WTC11 (cell line): ENCODE results near the gene IDH3G. TPM values are rescaled to one million over a fixed set of nuclear protein-coding genes. Genes with fewer than 3 reads are reported as not detected.

Experiments used
- ATAC-seq: fragments of 200-7000 bp; cut with Tn5 transposase; 2 replicates; pipeline ENCODE4 v1.10.0; 2021; ENCODE audit warnings: mild to moderate bottlenecking, moderate library complexity
- CTCF ChIA-PET: fragments of 300-600 bp; sonication (Branson Sonifier 250); formaldehyde crosslinking; loops from one replicate; lab custom pipeline; 2021; ENCODE audit warnings: antibody characterized with exemption; lab: Charles Lee
- POLR2A ChIA-PET: fragments of 350-600 bp; sonication (Branson Sonifier 250); formaldehyde crosslinking; loops from one replicate; lab custom pipeline; 2021; ENCODE audit warnings: antibody characterized with exemption; lab: Charles Lee
- DNase-seq: peaks from one replicate; pipeline ENCODE4 v3.0.0; 2021; ENCODE audit warnings: low spot score
- H3K27ac Mint-ChIP-seq: 2 replicates; pipeline ENCODE4 v1.8.0; 2021; ENCODE audit warnings: mixed read lengths
- H3K27me3 Mint-ChIP-seq: 2 replicates; pipeline ENCODE4 v1.8.0; 2021; ENCODE audit warnings: low read depth, mild to moderate bottlenecking, moderate library complexity, mixed read lengths
- H3K36me3 Mint-ChIP-seq: 2 replicates; pipeline ENCODE4 v1.8.0; 2021; ENCODE audit warnings: mixed read lengths
- H3K4me1 Mint-ChIP-seq: 2 replicates; pipeline ENCODE4 v1.8.0; 2022; ENCODE audit warnings: mixed read lengths
- H3K4me3 Mint-ChIP-seq: 2 replicates; pipeline ENCODE4 v1.8.0; 2021; ENCODE audit warnings: mild to moderate bottlenecking, moderate library complexity, mixed read lengths
- H3K9me3 Mint-ChIP-seq: 2 replicates; pipeline ENCODE4 v1.8.0; 2021; ENCODE audit warnings: mixed read lengths
- GRHL2 ChIP-seq: fragments of 250-450 bp; sonication (Bioruptor Pico); IDR thresholded peaks from 2 replicates; pipeline ENCODE4 v1.8.0; 2022; ENCODE audit warnings: mild to moderate bottlenecking, moderate library complexity; ENCODE audit not compliant: insufficient replicate concordance, severe bottlenecking
- KAT7 ChIP-seq: sonication (generic); formaldehyde crosslinking; IDR thresholded peaks from 2 replicates; pipeline ENCODE4 v1.8.1; 2023; ENCODE audit warnings: missing genetic modification reagents, mild to moderate bottlenecking, borderline replicate concordance
- MYBL2 ChIP-seq: sonication (generic); formaldehyde crosslinking; IDR thresholded peaks from 2 replicates; pipeline ENCODE4 v1.8.1; 2023; ENCODE audit warnings: mild to moderate bottlenecking, moderate library complexity, missing genetic modification reagents
- PRDM15 ChIP-seq: sonication (generic); formaldehyde crosslinking; IDR thresholded peaks from 2 replicates; pipeline ENCODE4 v1.8.0; 2022; ENCODE audit warnings: missing genetic modification reagents
- PRRX2 ChIP-seq: fragments of 250-450 bp; sonication (Bioruptor Pico); IDR thresholded peaks from 2 replicates; pipeline ENCODE4 v1.8.0; 2021; ENCODE audit warnings: mild to moderate bottlenecking
- ZBTB21 ChIP-seq: sonication (generic); formaldehyde crosslinking; IDR thresholded peaks from 2 replicates; pipeline ENCODE4 v1.8.1; 2023; ENCODE audit warnings: mild to moderate bottlenecking, missing genetic modification reagents, borderline replicate concordance
- total RNA-seq: library from RNA; stranded (reverse); gene quantifications from 3 replicates; pipeline ENCODE4 v1.2.3, GENCODE V29; 2021
- TF ChIP-seq, protein P1 (sequence below): sonication (generic); formaldehyde crosslinking; IDR thresholded peaks from 2 replicates; pipeline ENCODE4 v1.8.1; 2023; ENCODE audit warnings: mild to moderate bottlenecking, moderate library complexity, missing genetic modification reagents
- TF ChIP-seq, protein P2 (sequence below): sonication (generic); formaldehyde crosslinking; IDR thresholded peaks from 2 replicates; pipeline ENCODE4 v1.8.1; 2023; ENCODE audit warnings: mild to moderate bottlenecking, missing genetic modification reagents, moderate library complexity
- TF ChIP-seq, protein P3 (sequence below): fragments of 250-450 bp; sonication (Bioruptor Pico); conservative IDR thresholded peaks from 2 replicates; pipeline ENCODE4 v1.9.0; 2021; ENCODE audit warnings: mild to moderate bottlenecking
- TF ChIP-seq, protein P4 (sequence below): sonication (generic); formaldehyde crosslinking; IDR thresholded peaks from 2 replicates; pipeline ENCODE4 v1.8.1; 2023; ENCODE audit warnings: mild to moderate bottlenecking, missing genetic modification reagents, moderate library complexity
- TF ChIP-seq, protein P5 (sequence below): sonication (generic); formaldehyde crosslinking; IDR thresholded peaks from 2 replicates; pipeline ENCODE4 v1.8.1; 2022; ENCODE audit warnings: missing genetic modification reagents, borderline replicate concordance

IDH3G gene
- total RNA-seq, 1 experiment from 2014 or later, result 52.4 TPM

DNA sequence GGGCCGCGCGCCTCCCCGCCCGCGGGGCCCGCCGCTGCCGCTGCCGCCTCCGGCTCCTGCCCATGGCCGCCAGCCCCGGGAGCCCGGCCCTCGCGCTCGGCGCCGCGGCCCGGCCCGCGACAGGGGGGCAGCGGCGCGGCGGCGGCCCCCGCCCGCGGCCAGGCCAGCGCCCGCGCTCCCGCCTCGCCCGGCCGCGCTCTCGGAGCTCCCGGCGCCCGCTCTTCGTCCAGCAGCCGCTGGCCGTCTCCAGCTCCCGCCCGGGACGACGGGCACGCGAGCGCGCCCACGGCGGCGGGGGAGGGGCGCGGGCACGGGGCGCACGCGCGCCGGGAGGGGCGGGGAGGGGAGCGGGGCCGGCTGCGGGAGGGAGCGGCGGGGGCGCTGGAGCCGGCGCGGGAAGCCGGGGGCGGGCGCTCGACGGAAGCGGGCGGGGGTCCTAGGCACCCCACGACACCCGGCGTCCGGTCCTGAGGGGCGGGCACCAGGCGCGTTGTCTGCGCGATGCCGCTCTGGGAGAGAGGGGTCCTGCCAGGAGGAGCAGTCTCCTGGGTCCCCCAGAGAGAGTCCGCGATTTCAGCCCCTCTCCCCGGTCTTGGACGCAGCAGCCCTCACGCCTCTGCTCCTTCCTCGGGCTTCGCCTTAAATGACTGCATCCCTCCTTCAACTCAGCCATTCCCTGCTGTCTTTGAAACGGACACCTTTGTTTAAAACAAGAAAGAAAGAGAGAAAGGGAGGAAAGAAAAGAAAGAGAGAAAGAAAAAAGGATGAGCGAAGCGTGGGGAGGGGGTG, 36.7 kb upstream of the IDH3G start (continued):
- no peak for TF ChIP-seq PRDM15
- TF ChIP-seq, protein P1, sequence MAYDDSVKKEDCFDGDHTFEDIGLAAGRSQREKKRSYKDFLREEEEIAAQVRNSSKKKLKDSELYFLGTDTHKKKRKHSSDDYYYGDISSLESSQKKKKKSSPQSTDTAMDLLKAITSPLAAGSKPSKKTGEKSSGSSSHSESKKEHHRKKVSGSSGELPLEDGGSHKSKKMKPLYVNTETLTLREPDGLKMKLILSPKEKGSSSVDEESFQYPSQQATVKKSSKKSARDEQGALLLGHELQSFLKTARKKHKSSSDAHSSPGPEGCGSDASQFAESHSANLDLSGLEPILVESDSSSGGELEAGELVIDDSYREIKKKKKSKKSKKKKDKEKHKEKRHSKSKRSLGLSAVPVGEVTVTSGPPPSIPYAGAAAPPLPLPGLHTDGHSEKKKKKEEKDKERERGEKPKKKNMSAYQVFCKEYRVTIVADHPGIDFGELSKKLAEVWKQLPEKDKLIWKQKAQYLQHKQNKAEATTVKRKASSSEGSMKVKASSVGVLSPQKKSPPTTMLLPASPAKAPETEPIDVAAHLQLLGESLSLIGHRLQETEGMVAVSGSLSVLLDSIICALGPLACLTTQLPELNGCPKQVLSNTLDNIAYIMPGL (CRISPR knock-in tag), result no peak

DNA sequence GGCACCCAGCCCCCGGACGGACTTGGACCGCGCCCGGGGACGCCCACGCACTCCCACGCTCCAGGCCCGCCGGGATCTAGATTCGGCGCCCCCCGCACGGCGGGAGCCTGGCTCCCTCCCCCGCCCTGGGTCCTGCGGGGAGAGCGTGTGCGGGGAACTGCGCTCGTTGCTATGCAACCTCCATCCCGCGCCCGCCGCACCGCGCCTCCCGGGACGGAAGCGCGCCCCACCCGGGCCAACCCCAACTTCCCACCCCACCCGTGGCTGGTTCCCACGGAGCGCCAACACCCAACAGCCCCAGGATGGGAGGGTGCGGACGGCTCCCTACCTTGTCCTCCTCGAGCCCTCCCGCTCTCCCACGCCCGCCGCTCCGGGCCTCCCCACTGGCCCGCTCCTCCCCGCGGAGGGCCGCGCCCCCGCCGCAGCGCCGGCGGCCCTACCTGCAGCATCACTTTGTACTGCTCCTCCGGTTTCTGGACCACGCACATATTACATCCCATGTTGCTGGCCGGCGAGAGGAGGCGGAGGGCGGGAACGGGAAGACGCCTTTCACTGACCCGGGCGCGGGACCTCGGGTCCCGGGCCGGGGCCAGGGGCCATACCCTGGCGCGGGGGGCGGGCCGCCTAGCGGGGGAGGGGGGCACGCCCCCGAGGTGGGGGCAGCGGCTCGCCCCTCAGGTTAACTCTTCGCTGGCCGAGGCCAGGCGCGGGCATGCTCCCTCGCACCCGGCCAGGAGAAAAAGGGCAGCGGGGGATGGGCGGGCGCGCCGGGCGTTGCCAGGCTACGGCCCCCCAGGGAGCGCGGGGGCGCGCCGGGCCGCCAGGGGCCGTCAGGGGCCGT, 35.8 kb upstream of the IDH3G start, which contains the start of gene PDZD4:
Gene PDZD4 (minus strand): TSS at position 746 of the 841 bp plus-strand sequence. CDS start 246 bp downstream, at position 500.
- peak; percentile 37 for DNase-seq
- H3K4me1 Mint-ChIP-seq, result peaks cover 39% of the 10 kb centered on the region
- CTCF ChIA-PET, result interaction anchor here (0.9 kb wide), 1 partner anchor 11 kb away, joined by 4 read pairs; no protein-coding TSS in a partner anchor
- peaks cover 7% of the 10 kb centered on the region; the same call in 1 of the 2 replicates for H3K36me3 Mint-ChIP-seq
- H3K4me3 Mint-ChIP-seq, result peak within 1 kb of the TSS; percentile 75
- POLR2A ChIA-PET, result no interaction called here
- TF ChIP-seq KAT7 (peak; percentile 58; the same call in 1 of the 2 replicates), MYBL2 (0 out of 2 replicates have a peak, but pooled peaks have one; percentile 49), PRRX2 (CRISPR knock-in tag) (no peak)
- TF ChIP-seq, protein P2, sequence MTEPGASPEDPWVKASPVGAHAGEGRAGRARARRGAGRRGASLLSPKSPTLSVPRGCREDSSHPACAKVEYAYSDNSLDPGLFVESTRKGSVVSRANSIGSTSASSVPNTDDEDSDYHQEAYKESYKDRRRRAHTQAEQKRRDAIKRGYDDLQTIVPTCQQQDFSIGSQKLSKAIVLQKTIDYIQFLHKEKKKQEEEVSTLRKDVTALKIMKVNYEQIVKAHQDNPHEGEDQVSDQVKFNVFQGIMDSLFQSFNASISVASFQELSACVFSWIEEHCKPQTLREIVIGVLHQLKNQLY (CRISPR knock-in tag), result no peak
- TF ChIP-seq, all 79 proteins: peak for 2
- H3K27ac Mint-ChIP-seq, result no peak within 1 kb of the TSS
- ATAC-seq, result peak; percentile 22
- H3K27me3 Mint-ChIP-seq, result peaks cover 3% of the 10 kb centered on the region; the same call in 1 of the 2 replicates
- no peaks in the 10 kb centered on the region for H3K9me3 Mint-ChIP-seq

DNA sequence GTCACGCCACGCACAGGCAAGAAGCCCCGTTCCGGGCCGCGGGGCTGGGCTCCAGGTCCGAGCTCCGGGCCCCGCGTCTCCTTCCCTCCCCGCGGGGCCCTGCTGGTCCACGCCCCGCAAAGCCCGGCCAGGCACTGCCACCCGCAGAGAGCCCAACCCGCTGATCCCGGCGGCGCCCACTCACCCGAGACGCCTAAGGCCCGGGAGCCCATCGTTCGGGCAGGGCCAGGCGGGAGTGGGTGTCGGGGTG, 35.3 kb upstream of the IDH3G start:
- POLR2A ChIA-PET, result interaction anchor here (0.7 kb wide), 1 partner anchor 96 kb away, joined by 3 read pairs; the partner anchor contains the start of gene ARHGAP4
- ATAC-seq, result no peak
- Mint-ChIP-seq H3K27me3 (peaks cover 3% of the 10 kb centered on the region; the same call in 1 of the 2 replicates), H3K27ac (no peak overlapping the region), H3K4me1 (peaks cover 45% of the 10 kb centered on the region), H3K36me3 (peaks cover 7% of the 10 kb centered on the region; the same call in 1 of the 2 replicates), H3K4me3 (peak overlapping the region; percentile 75)
- DNase-seq, result no peak
- TF ChIP-seq, protein P3, sequence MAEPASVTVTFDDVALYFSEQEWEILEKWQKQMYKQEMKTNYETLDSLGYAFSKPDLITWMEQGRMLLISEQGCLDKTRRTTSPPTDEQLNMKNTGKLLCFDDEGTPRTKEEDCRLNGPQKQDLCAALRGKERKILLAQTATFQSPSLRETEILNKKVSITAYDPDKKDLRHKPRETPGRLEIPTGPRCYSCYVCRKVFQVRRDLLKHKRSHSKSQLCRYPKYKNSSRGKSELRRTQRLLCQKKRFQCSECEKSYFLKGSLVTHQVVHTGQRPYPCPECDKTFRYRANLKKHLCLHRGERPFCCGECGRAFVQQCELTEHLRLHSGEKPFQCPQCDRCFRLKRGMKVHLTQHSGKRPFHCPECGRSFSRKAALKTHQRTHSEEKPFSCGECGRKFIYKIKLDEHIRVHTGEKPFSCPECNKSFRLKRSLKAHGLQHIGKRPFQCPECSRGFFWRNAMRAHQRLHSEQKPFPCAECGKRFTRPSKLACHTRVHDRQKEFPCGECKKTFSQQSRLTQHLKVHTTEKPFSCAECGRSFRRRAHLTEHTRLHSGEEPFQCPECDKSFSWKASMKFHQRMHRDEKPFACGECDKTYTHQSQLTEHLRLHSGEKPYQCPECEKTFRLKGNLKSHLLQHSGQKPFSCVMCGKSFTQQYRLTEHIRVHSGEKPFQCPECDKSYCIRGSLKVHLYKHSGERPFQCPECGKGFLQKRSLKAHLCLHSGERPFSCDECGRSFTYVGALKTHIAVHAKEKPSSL, result no peak
- TF ChIP-seq, protein P4, sequence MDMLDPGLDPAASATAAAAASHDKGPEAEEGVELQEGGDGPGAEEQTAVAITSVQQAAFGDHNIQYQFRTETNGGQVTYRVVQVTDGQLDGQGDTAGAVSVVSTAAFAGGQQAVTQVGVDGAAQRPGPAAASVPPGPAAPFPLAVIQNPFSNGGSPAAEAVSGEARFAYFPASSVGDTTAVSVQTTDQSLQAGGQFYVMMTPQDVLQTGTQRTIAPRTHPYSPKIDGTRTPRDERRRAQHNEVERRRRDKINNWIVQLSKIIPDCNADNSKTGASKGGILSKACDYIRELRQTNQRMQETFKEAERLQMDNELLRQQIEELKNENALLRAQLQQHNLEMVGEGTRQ (CRISPR knock-in tag), result no peak
- TF ChIP-seq MYBL2 (no peak), ZBTB21 (CRISPR knock-in tag) (no peak), GRHL2 (CRISPR knock-in tag) (no peak)
- TF ChIP-seq, protein P5, sequence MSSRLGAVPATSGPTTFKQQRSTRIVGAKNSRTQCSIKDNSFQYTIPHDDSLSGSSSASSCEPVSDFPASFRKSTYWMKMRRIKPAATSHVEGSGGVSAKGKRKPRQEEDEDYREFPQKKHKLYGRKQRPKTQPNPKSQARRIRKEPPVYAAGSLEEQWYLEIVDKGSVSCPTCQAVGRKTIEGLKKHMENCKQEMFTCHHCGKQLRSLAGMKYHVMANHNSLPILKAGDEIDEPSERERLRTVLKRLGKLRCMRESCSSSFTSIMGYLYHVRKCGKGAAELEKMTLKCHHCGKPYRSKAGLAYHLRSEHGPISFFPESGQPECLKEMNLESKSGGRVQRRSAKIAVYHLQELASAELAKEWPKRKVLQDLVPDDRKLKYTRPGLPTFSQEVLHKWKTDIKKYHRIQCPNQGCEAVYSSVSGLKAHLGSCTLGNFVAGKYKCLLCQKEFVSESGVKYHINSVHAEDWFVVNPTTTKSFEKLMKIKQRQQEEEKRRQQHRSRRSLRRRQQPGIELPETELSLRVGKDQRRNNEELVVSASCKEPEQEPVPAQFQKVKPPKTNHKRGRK (CRISPR knock-in tag), result no peak
- TF ChIP-seq, all 79 proteins: peak for 0
- no peaks in the 10 kb centered on the region for H3K9me3 Mint-ChIP-seq
- CTCF ChIA-PET, result interaction anchor here (0.9 to 1.8 kb wide), 2 partner anchors 11 to 118 kb away, joined by 4 to 5 read pairs; no protein-coding TSS in a partner anchor
